ENCODE measurements around the gene TARS1.
"Not testable (repeated sequence)": the region's sequence is repeated elsewhere in the genome, so short reads cannot be mapped to it uniquely, and the experiment has no call there.

The TARS1 gene

DNA sequence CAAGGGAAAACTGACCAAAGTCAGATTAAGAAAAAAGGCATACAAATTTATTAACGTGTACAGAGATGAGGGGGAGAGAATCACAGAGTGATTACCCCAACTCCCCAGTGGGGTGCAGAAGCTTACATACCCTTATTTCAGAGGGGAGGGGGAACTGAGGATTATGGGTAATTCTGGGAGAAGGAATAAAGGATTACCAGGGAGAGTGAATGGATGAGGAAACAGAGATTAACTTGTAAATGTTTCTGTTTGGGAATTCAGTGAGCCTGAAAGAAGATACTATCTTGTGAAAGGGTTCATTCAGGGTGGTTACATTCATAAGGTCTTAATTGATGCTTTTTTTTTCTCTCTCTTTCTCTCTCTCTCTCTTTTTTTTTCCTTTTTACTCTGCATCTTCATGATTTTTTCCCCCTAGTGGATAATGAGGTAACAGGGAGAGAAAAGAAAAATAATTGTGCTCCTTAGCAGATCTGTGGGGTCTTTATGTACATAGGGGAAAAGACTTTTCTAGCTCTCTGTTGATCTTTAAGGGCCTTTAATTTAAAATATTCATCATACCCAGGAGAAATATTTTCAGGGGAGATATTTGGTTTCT, 49.4 kb downstream of the TARS1 start:
- no peak for DNase-seq

DNA sequence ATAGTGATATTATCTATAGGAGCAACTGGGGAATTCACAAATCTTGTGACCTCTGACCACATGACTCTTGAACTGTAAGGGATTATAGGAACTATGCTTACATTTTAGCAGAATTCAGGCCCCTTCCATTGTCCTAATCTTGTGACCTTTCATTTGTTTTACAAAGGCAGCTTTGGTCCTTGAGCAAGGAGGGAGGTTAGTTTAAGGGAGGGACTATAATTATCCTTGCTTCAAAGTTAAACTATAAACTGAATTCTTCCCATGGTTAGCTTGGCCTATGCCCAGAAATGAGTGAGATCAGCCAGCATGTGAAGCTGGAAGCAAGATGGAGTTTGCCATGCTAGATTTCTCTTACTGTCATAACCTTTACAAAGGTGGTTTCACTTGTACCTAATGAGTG, 51.2 kb downstream of the TARS1 start:
- DNase-seq, result no peak

DNA sequence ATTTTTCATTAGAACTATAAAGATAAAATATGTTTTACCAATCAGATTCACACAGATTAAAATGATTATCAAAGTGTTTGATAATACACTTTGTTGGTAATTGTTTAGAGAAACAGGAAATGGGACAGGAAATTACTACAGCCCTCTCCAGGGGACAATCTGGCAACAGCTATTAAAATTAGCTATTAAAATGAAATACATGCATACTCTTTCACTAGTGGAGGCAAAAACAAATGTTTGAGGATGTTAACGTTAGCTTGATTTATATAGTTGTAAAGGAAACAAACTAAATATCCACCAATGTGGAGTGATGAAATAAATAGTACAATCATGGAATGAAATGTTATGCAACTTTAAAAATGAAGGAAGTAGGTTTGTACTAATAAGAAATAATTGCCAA, 53.7 kb downstream of the TARS1 start:
- DNase-seq, result no peak

DNA sequence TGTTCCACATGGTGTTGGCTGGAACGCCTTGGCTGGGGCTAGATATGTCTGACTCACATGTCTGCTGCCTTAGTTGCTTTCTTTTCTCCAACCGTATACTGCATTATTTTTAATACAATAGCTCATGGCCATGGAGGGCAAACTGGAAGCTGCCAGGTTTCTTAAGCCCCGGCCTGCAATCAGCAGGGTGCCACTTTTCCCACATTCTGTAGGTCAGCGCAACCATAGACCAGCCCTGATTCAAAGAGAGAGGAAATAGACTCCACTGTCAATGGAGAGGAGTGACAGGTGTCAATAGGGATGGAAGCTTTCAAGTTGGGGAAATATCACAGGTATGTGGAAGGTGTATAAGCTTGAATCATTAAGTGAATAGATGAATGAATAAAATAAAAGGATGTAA, 60.5 kb downstream of the TARS1 start:
- DNase-seq, result no peak

DNA sequence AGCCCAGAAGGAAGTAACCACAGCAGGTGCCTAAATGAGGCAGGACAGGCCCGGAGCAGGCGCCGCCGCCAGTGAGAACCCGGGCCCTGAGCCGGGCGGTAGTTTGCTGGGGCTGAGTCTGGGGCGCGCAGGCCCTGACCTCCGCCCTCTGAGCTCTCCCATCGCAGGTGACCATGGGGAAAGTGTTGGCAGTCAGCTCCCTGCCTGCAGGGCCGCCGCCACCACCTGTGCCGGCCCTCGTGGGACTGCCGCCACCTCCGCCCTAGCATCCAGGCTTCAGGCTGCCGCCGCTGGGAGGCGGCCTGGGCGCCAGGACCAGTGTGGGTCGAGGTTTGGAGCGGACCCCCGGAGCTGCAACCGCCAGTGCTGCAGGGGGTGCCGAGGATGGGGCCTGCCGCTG, 61.1 kb downstream of the TARS1 start:
- no peak for DNase-seq

DNA sequence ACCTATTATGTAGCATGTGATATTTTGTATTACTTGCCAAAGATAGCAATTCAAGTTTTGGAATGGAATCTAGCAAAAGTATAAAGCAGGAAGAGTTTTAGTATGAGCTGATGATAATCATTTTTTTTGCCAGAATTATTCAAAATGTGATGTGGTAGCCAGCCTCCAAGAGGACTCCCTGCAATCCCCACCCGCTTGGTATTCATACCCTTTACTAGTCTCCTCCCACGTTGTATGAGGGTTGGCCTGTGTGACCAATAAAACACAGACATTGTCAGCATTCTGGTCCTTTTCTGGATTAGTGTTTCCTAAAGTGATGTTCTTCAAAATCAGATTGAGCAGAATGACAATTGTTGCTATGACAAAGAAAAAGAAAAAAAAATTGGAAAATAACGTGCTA, 63.8 kb downstream of the TARS1 start:
- no peak for DNase-seq

DNA sequence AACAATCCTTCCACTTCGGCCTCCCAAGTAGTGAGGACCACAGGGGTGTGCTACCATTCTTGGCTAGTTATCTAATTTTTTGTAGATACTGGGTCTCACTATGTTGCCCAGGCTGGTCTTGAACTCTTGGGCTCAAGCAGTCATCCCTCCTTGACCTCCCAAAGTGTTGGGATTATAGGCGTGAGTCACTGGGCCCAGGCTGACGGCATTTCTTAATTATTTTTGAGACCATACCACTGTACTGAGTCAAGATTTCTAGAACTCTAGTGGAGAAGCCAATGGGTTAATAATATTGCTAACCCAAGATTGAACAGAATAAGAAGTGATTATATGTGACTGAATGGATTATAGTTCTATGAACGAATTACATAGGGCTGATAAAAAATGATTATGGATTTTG, 66.7 kb downstream of the TARS1 start:
- DNase-seq, result no peak

DNA sequence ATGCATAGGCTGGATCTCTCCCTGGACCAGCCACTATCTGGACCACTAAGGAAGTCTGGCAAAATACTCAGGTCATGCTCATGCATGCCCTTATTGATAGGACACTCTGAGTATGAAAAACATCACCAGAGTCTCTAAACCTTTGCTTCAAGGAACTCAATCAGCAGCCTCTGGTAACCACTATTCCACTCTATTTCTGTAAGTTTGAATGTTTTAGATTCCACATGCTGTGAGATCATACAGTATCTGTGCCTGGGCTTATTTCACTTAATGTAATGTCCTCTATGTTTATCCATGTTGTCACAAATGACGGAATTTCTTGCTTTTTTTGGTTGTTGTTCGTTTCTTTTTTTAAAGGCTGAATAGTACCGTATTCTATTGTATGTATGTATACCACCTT, 68.3 kb downstream of the TARS1 start:
- no peak for DNase-seq

DNA sequence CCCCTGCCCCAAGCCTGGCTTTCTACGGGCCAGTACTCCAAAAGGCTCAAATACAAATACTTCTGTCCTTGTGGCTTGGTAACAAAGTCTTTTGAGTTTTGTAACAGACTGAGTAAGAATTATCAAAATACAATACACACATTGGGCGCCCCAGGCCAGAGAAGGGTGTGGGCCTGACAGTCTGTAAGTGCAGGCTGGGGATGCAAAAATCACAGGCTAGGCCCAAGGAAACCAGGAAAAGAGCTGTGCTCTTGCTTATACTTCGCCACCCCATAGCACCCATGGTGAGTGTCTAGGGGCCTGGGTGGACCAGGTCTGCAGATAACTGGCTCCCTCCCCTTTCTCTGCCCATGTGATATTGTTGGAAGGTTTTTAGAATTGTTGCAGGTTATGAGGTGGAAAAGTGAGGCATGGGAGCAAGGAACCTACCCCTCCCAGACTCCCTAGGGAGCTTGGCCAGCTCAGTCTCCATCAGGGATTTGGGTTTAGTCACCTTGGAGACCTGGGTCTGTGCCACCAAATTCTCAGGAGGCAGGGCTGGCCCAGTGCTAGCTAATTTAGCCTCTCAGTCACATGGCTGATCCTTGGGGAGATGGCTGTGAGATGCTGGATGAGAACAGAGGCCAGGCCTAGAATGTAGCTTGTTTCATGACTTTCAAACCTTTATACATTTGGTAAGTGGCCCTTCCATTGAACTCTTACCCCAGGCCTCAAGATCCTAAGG, 72.9 kb downstream of the TARS1 start:
- DNase-seq, result peak; percentile 43

DNA sequence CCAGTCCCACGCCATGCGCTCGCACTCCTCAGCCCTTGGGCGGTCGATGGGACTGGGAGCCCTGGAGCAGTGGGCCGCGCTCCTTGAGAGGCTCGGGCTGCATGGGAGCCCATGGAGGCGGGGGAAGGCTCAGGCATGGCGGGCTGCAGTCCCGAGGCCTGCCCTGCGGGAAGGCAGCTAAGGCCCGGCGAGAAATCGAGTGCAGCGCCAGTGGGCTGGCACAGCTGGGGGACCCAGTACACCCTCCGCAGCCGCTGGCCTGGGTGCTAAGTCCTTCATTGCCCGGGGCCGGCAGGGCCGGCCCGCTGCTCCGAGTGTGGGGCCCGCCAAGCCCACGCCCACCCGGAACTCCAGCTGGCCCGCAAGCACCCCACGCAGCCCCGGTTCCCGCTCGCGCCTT, 74.6 kb downstream of the TARS1 start:
- DNase-seq, result not testable (repeated sequence)

DNA sequence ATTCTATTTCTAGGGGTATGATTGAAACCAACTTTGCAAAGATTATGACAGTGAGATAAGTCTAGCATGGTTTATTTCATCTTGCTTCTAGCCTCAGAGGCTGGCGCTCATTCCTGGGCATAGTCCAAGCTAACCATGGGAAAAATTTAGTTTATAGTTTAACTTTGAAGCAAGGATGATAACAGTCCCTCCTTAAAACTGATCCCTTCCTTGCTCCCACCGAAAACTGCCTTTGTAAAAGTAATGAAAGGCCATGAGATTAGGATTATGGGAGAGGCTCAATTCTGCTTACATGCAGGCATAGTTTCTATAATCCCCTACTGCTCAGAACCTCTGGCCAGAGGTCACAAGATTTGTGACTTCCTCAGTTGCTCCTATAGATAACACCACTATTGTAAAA, 75.7 kb downstream of the TARS1 start:
- DNase-seq, result no peak

Measured in NCI-H2171 treated with DMSO at 0.1 percent for 48 hours (cell line).